ENCODE results near the gene ADCYAP1.

ADCYAP1 gene

GRCh38 chr18:910247-910646 is 5.6 kb downstream of the ADCYAP1 start:
- no peak for DNase-seq

GRCh38 chr18:911025-911424 is 6.4 kb downstream of the ADCYAP1 start:
- DNase-seq: no peak

GRCh38 chr18:911486-911885 is 6.8 kb downstream of the ADCYAP1 start:
- no peak for DNase-seq

- no peak for DNase-seq
These were observed 11.9 kb downstream of the ADCYAP1 start for GRCh38 chr18:916562-916961.

- DNase-seq: no peak
These were observed 14.4 kb downstream of the ADCYAP1 start for GRCh38 chr18:919078-919477.

GRCh38 chr18:923144-923866 is 18.6 kb downstream of the ADCYAP1 start:
- no peak for DNase-seq

- DNase-seq: no peak
These were observed 20.3 kb downstream of the ADCYAP1 start for GRCh38 chr18:924987-925386.

GRCh38 chr18:926946-927345 is 22.3 kb downstream of the ADCYAP1 start:
- no peak for DNase-seq

- DNase-seq: no peak
These were observed 28.4 kb downstream of the ADCYAP1 start for GRCh38 chr18:933082-933481.

- DNase-seq: no peak
These were observed 30.0 kb downstream of the ADCYAP1 start for GRCh38 chr18:934518-935133.

GRCh38 chr18:936941-937340 is 32.3 kb downstream of the ADCYAP1 start:
- DNase-seq: no peak

GRCh38 chr18:939166-939565 is 34.5 kb downstream of the ADCYAP1 start:
- no peak for DNase-seq

GRCh38 chr18:939958-940357 is 35.3 kb downstream of the ADCYAP1 start:
- DNase-seq: no peak

- DNase-seq: no peak
These were observed 36.7 kb downstream of the ADCYAP1 start for GRCh38 chr18:941331-941730.

GRCh38 chr18:944440-944839 is 39.8 kb downstream of the ADCYAP1 start:
- DNase-seq: no peak

GRCh38 chr18:949724-950631 is 45.3 kb downstream of the ADCYAP1 start:
- no peak for DNase-seq

- no peak for DNase-seq
These were observed 46.3 kb downstream of the ADCYAP1 start for GRCh38 chr18:950882-951495.

- no peak for DNase-seq
These were observed 50.9 kb downstream of the ADCYAP1 start for GRCh38 chr18:955384-956066.

- DNase-seq: no peak
These were observed 53.2 kb downstream of the ADCYAP1 start for GRCh38 chr18:957829-958228.

- no peak for DNase-seq
These were observed 55.2 kb downstream of the ADCYAP1 start for GRCh38 chr18:959854-960253.
